ENCODE data around the gene B3GALNT2.

Gene B3GALNT2

DNA sequence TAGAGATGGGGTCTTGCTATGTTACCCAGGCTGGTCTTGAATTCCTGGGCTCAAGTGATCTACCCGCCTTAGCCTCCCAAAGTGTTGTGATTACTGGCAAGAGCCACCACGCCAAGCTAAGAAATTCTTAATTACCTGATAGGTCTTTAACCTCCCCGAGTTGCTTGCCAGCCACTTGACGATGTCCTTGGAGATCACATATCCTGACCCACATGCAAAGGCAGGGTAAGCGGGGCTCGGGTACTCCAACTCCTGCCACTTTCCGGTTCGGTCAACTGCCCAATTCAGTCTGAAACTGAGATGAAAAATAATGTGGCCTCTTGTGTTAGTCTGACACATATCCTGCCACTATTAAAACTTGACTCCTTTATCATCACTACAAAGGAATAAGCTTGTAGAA lies 50.2 kb downstream of the B3GALNT2 start:
- no peak for DNase-seq (ENCODE audit: low read depth in 3 of 3)

DNA sequence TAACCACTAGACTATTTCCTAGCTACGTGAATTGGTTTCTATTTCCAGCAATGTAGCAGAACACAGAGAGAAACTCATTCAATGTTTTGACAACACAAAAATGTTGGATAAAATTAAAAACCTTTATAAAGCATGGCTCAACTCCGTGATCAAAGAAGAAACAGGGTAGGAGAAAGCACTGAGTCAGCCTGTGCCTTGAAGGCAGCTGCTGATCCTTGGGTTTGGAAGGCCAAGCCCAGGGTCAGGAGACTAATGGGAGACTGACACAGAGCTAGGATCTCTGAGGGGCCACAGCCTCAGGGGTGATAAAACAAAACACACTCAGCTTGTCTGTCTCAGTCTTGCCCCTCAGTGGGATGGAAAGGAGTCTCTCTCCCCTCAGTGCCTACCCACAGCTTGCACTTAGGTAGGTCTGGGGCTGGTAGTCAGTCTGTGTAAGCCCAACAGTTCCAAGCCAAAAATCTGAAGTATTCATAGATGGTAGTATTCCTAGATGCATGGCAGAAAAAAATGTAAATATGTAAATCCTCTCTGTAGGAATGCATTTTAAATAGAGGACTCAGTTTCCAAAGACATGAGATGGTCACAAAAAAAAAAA lies 53.3 kb downstream of the B3GALNT2 start:
- DNase-seq (ENCODE audit: low read depth in 3 of 3) = no peak

DNA sequence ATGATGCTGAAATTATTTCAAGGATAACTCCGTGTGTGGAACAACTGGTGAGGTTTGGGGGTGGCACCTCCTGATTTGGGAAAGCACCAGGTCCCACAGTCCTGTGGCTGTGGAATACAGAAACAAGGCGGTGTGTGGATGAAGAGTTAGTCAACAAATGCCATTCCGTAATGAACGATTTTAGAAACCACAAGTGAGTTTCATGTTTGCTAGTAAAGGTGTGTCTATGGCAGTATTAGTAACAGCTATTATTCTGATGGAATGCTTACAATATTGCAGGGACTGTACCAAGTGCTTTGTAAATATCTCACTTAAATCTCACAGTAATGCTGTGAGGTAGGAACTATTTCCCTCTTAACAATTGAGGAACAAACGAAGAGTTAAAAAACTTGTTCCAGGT lies 53.8 kb downstream of the B3GALNT2 start:
- no peak for DNase-seq (ENCODE audit: low read depth in 3 of 3)

DNA sequence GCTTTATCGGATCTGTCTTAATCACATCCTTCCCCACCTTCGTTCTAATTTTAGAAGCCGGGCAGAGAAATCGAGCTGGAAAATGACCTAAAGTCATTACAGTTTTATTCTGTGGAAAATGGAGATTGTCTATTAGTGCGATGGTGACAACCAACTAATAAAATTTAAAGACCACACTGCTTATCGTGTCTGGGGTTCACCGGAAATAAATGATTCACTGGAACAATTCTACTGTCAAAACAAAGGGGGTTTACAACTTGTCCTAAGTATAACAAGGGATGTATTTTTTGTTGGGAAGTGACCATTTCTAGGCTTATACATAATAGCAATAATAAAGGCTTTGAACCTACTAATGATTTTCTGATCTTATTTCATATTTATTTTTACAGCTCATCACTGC lies 55.6 kb downstream of the B3GALNT2 start:
- DNase-seq (ENCODE audit: low read depth in 3 of 3) = no peak

DNA sequence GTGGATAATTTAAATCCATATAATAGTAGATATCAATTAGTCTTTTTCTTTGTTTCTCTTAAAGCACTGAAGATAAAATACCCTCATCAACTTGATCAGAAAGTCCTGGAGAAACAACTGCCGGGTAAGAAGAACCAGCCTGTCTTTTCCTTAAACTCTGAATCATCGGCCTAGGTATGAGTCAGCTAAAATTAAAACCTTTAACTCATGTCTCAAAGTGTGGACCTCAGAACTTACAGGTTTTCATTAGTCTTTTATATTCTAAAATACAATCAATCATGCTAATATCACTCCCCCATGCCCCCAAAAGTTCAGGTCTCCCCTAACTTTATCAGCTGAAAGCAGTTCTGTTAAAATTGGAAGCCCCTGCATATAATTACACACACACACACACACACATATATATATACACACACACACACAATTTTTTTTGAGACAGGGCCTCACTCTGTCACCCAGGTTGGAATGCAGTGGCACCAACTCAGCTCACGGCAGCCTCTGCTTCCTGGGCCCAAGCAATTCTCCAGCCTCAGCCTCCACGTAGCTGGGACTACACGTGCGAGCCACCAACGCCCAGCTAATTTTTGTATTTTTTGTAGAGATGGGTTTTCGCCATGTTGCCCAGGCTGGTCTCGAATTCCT lies 61.3 kb downstream of the B3GALNT2 start:
- no peak for DNase-seq (ENCODE audit: low read depth in 3 of 3)

DNA sequence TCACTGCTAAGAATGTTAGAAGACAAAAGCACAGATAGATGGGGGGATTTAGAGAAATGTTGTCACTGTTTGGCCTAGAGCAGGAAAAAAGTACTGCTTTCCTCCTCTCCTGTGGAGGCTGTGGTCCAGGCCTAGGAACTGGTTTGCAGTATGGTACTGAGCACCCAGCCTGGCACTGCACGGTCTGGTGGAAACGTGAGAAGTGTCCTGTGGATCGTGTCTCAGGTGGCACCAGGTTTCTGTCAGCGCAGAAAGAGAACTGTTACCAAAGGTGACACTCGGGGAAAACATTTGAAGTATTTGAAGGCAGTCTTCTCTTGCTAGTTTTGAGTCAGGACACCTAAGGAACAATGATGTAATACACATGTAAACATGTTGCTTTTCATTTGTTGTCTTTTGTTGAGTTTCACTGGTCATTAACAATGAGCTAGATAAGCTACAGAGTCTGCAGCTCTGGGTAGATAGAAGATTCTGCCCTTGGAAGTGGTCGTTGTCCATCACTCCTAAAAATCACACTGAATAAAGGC lies 63.0 kb downstream of the B3GALNT2 start:
- no peak for DNase-seq (ENCODE audit: low read depth in 3 of 3)

DNA sequence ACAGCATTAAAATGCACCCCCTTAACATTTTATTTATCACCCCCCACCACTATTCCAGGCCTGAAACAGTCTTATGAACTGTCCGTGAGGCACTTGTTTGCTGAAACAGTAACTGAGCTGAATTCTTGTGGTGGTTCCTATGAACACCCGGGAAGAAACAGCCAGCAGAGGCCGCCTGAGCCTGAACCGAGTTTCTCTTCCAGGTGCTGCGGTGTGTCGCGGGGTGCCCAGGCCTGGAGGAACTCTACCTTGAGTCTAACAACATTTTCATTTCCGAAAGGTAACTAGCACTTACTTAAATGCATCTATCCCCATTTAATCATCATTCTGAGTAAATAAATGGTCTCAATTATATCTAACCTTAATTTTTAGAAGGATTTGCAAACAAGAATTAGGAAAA lies 70.3 kb downstream of the B3GALNT2 start:
- DNase-seq (ENCODE audit: low read depth in 3 of 3) = no peak

DNA sequence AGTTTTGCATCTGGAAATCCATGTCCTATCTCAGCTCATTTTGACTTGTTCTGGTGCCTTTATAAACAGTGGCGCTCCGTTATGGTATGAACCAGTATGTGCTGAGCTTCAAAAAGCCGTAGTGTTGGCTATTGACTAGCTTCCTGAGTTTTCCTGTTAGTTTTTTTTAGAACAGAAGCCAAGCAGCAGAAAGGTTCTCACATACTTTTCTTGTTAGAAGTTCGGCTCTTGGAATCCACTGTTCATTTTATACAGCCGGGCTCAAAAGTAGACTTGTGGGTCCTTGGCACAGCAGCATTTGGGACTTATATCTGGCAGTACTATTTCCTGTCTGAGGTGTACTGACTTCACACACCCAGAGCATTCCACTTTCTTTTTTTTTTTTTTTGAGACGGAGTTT lies 73.3 kb downstream of the B3GALNT2 start:
- no peak for DNase-seq (ENCODE audit: low read depth in 3 of 3)

DNA sequence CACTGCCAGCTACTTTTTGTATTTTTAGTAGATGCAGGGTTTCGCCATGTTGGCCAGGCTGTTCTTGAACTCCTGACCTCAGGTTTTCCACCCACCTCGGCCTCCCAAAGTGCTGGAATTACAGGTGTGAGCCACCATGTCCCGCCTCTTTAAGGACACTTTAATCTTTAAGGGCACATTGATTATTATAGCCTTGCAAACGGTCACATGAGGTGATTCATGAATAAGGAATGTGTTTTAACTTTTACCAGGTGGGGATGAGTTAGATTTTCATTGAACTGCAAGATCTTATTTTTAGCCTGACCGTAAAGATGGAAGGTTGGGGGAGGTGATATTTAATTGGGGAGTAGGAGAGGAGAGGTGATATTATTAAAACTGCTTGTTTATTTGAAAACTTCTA lies 75.1 kb downstream of the B3GALNT2 start:
- no peak for DNase-seq (ENCODE audit: low read depth in 3 of 3)

DNA sequence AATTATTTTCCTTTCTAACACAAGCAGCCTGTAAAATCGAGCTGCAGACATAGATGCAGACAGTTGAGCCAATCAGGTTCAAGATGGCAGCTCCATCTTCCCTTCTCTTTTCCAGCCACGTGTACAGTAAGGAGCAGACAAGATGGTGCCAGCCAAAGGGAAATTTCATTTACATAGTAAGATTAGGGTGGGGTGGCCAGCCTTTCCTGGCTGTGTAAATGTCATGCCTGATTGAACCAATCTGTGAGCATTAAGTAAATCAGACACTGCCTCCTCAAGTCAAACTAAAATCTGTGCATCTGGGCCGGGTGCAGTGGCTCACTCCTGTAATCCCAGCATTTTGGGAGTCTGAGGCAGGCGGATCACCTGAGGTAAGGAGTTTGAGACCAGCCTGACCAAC lies 76.8 kb downstream of the B3GALNT2 start:
- DNase-seq (ENCODE audit: low read depth in 3 of 3) = no peak

DNA sequence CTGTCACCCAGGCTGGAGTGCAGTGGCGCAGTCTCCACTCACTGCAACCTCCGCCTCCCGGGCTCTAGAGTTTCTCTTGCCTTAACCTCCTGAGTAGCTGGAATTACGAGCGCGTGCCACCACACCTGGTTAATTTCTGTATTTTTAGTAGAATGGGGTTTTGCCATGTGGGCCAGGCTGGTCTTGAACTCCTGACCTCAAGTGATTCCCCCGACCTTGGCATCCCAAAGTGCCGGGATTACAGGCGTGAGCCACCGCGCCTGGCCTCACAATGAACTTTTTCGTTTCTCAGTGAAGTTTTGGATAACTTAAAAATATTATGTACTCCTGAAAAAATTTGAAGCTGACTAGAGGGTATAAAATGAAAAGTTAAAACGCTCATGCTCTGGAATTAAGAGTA lies 77.6 kb downstream of the B3GALNT2 start:
- no peak for DNase-seq (ENCODE audit: low read depth in 3 of 3)

DNA sequence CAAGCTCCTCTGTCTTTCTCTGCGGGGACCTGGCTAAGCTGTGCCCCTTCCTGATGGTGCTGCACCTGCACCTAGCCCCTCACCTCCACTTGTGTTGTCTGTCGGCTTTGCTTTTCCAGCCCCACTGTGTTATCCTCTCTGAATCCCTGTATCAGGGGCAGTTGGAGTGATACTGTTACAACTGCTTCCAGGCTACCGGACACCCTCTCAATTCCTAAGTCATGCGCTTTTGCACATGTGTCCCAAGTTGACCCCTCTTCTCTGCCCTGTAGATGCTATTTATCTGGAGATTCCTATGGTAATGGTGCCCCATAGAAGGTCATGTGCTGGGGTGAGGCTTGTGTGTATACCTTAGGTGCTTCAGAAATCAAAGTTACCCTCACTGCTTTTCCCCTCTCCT lies 78.1 kb downstream of the B3GALNT2 start:
- no peak for DNase-seq (ENCODE audit: low read depth in 3 of 3)

DNA sequence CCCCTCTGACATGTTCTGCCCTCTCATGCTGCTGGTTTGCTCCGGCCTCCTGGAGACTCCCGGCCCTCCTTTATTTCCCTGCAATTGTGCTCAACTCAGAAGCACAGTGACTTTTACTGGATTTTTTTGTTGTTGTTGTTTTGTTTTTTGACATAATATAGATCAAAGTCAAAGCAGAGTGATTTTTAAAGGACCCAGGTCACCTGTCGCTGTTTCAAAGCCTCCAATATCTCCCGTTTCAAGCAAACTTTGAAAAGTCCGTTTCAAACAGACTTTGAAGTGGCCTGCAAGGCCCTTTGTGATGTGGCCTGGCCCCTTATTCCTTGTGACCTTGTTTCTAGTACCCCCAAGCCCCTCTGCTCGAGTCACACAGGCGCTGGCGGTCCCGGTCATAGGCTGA lies 78.9 kb downstream of the B3GALNT2 start:
- DNase-seq (ENCODE audit: low read depth in 3 of 3) = no peak

DNA sequence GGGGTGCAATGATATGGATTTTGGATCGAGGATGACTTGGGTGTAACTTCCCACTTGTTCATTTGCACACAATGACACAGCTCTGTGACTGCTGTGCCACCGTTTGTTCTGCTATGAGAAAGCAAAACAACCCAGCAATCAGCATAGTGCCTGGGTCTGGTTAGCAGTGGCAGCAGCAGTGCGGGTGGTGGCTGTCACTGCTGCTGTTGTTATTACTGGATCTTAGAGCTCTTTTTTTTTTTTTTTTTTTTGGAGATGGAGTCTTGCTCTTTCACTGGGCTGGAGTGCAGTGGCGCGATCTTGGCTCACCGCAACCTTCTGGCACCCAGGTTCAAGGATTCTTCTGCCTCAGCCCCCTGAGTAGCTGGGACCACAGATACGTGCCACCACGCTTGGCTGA lies 80.2 kb downstream of the B3GALNT2 start:
- no peak for DNase-seq (ENCODE audit: low read depth in 3 of 3)

DNA sequence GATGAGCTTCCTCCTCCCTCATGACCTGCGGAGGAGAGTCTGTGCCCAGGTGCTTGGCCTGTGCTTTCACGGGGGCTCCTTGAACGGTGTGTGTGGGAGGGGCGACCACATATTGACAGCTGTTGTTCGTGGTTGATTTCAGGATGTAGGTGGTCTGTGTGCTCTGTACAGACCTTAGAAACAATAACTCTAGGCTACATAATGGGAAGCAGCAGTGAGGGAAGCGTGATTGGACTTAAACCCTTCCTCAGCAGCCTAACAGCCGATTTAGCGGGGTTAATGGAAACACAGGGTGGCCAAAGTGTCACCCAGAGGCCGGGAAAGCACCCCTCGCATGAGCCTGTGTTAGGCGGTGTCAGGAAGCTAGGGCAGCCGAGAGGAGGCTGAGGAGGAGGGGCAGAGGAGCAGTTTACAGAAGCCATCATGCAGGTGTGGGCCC lies 81.0 kb downstream of the B3GALNT2 start:
- DNase-seq (ENCODE audit: low read depth in 3 of 3) = peak in 1 of 3 experiments; percentile 3

DNA sequence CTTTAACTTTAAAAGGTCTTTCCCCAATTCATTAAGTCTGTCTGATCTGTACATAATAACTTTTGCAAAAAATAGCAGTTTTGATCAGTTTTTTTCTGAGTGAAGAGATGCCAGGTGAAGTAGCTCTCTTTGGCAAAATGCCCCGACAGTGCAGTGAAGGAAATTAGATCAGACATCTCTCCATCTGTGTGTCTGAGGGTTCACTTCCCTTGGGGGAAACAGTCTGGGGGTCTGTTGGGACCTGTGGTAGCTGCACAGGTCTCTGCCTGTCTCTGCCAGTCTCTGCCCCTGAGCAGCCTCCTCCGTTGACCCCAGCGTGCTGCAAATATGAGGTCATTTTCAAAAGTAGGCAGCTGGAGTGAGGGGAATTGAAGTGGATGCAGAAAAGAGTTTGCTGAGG lies 82.5 kb downstream of the B3GALNT2 start:
- no peak for DNase-seq (ENCODE audit: low read depth in 3 of 3)

DNA sequence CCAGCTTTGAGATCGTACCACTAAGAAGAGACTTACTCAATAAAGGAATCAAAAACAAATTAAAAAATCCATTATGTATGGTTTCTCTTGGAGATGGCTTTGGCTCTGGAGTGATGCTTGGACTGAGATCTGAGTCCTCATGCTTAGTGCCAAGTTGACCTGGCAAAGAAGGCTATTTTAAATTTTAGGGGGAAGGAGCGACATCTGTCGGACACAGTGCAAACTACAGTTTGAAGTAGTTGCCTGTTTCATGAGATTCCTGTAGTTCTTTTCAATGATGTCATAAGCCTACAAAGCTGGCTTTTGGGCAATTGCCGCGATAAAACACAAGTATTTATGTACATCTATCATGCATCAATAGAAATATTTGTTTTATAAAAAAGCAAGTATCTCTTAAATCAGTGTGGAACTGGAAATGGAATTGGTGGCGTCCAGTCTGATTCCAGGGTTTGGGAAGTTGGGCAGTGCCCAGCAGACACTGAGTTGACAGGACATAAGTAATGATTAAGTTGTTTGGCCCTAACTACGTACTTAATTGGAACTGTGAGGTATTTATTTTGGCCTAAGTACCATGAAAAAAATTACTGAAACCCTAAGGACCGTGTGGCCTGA lies 87.1 kb downstream of the B3GALNT2 start:
- DNase-seq (ENCODE audit: low read depth in 3 of 3) = peak; percentile 21 to 54 (median 45)

DNA sequence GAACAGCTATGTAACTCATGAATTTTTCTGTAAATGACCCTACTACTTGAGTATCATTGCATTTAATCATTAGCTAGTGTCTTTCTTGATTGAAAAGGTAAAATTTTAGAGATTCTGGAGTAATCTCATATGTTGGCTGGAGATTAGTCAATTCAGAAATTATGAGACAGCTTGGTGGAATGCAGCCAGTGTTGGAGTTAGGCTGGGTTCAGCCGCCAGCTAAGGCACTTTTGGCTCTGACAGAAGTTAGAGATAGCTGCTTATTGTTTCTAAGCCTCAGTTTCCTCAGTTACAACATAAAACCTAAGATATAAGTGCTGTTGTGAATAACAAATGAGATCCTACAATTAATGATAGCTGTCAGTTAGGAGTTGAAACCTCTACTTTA lies 87.6 kb downstream of the B3GALNT2 start:
- DNase-seq (ENCODE audit: low read depth in 3 of 3) = no peak

DNA sequence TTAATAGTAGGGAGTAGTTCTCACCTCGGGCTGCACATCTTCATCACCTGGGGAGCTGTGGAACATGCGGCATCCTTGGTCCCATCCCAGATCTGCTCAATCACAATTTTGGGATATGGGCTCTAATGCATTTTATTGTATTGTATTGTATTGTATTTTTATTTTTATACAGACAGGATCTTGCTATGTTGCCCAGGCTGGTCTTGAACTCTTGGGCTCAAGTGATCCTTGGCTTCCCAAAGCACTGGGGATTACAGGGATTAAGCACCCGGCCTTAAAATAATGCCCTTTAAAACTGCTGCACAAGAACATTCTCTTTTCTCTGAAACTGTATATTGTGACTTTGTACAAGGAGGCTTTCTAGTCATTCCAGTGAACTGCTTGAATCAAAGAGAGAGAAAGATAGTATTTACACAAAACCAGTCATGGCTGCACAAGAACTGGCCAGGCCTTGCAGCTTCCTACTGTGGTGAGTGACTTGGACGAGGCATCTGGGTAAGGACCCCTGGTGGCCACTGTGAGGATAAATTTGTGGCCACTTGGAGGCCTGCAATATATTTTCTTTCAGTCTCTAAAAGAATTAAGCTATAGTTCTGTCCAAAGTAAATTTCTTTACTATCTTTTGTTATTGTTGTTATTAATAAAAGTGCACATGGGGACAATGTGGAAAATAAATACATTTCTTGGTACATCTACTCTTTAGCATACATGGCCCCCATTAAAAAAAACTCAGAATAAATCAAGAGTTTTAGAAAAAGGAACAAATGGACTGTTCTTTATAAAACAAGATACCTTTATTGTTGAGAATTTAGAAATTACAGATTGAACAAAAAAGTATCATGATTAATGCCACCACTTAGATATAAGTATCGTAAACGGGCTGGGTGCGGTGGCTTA lies 89.0 kb downstream of the B3GALNT2 start:
- DNase-seq (ENCODE audit: low read depth in 3 of 3) = peak; percentile 9 to 50 (median 30)

DNA sequence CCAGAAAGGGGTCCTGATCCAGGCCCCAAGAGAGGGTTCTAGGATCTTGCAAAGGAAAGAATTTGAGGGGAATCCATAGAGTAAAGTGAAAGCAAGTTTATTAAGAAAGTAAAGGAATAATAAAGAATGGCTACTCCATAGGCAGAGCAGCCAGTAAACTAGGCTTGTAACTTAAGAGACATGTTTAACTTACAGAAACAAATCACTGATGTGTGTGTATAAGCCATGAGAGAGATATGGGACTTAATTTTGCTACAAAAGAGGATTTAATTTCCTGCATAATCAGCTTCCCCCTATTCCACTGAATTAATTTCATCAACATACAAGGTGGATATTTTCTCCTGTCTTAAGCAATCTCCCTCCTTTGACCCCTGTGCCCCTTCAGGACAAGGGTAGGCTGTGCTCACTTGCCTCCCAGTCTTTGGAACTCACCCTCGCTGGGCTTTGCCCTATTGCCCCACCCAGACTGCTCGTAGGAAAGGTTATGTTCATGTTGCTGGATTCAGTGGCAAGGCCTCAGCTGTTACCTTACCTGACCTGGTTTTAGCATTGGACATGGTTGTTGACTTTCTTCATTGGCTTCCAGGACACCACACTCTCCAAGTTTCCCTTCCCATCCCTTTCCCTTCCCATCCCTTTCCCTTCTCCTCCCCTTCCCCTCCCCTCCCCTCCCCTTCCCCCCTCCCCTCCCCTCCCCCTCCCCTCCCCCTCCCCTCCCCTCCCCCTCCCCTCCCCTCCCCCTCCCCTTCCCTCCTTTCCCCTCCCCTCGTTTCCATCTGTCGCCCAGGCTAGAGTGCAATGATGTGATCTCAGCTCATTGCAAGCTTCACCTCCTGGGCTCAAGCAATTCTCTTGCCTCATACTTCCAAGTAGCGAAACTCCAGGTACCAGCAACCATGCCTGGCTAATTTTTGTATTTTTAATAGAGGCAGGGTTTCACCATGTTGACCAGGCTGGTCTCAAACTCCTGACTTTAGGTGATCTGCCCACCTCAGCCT lies 92.5 kb downstream of the B3GALNT2 start:
- no peak for DNase-seq (ENCODE audit: low read depth in 3 of 3)

DNA sequence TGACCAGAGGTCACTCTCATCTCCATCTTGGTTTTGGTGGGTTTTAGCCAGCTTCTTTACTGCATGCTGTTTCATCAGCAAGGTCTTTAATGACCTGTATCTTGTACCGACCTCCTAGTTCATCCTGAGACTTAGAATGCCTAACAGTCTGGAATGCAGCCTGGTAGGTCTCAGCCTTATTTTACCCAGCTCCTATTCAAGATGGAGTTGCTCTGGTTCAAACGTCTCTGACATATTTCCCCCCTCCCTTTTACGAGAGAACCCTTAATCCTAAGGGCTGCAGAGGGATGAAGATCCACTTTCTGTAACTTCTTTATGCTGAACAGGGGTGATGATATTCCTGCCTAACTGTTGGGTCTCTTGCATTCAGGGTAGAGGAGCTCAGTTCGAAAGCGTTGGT lies 93.8 kb downstream of the B3GALNT2 start:
- no peak for DNase-seq (ENCODE audit: low read depth in 3 of 3)

Data from stimulated activated CD4-positive, alpha-beta T cell treated with anti-CD3 and anti-CD28 coated beads, TNF-alpha, amount 100 ng/mL, for 24 hours (primary cell).